GM23248 (cell line): ENCODE results near the gene C11orf98. TPM values are rescaled to one million over a fixed set of nuclear protein-coding genes. Genes with fewer than 3 reads are reported as not detected.
"Not testable (repeated sequence)": the region's sequence is repeated elsewhere in the genome, so short reads cannot be mapped to it uniquely, and the experiment has no call there.

ENCODE experiments used
- DNase-seq: peaks from one replicate; pipeline ENCODE4 v3.0.0-alpha.2; 2015
- H2AFZ ChIP-seq: fragments of 200-600 bp; sonication (generic); 2 replicates; pipeline ENCODE4 v1.6.1; 2016; ENCODE audit warnings: antibody characterized with exemption
- H3F3A ChIP-seq: fragments of 200-600 bp; sonication (generic); 2 replicates; pipeline ENCODE4 v1.6.1; 2016; ENCODE audit warnings: mild to moderate bottlenecking, antibody characterized with exemption, mixed run types; ENCODE audit not compliant: insufficient read depth
- H3K27ac ChIP-seq: fragments of 200-600 bp; sonication (generic); 2 replicates; pipeline ENCODE4 v1.5.1; 2016; ENCODE audit warnings: mild to moderate bottlenecking
- H3K27me3 ChIP-seq: fragments of 200-600 bp; sonication (generic); replicated peaks from 2 replicates; pipeline ENCODE4 v1.6.1; 2016; ENCODE audit warnings: mild to moderate bottlenecking; ENCODE audit not compliant: insufficient read depth
- H3K36me3 ChIP-seq: fragments of 200-600 bp; sonication (generic); 2 replicates; pipeline ENCODE4 v1.6.1; 2016; ENCODE audit warnings: low read depth, mild to moderate bottlenecking
- H3K4me1 ChIP-seq: fragments of 200-600 bp; sonication (generic); 2 replicates; pipeline ENCODE4 v1.6.1; 2016; ENCODE audit warnings: mild to moderate bottlenecking; ENCODE audit not compliant: insufficient read depth
- H3K4me2 ChIP-seq: fragments of 200-600 bp; sonication (generic); one replicate; pipeline ENCODE4 v1.6.1; 2016; ENCODE audit warnings: mild to moderate bottlenecking; ENCODE audit not compliant: unreplicated experiment
- H3K4me3 ChIP-seq: fragments of 200-600 bp; sonication (generic); 2 replicates; pipeline ENCODE4 v1.5.1; 2016; ENCODE audit warnings: mild to moderate bottlenecking
- H3K79me2 ChIP-seq: fragments of 200-600 bp; sonication (generic); 2 replicates; pipeline ENCODE4 v1.6.1; 2016; ENCODE audit warnings: mild to moderate bottlenecking; ENCODE audit not compliant: insufficient read depth
- H3K9ac ChIP-seq: fragments of 200-600 bp; sonication (generic); 2 replicates; pipeline ENCODE4 v1.6.1; 2016; ENCODE audit warnings: mild to moderate bottlenecking
- H3K9me2 ChIP-seq: fragments of 200-600 bp; sonication (generic); 2 replicates; pipeline ENCODE4 v1.6.1; 2016; ENCODE audit warnings: mixed run types, mild to moderate bottlenecking, moderate library complexity; ENCODE audit not compliant: insufficient read depth
- H3K9me3 ChIP-seq: fragments of 200-600 bp; sonication (generic); one replicate; pipeline ENCODE4 v1.6.1; 2017; ENCODE audit warnings: low read depth
- H4K20me1 ChIP-seq: fragments of 200-600 bp; sonication (generic); 2 replicates; pipeline ENCODE4 v1.6.0; 2016; ENCODE audit not compliant: insufficient read depth
- EZH2 ChIP-seq: fragments of 200-600 bp; sonication (generic); IDR thresholded peaks from 2 replicates; pipeline ENCODE4 v1.6.1; 2018; ENCODE audit warnings: antibody characterized with exemption, mild to moderate bottlenecking; ENCODE audit not compliant: insufficient read depth, poor library complexity, severe bottlenecking
- EZH2phosphoT487 ChIP-seq: fragments of 200-600 bp; sonication (generic); IDR thresholded peaks from 2 replicates; pipeline ENCODE4 v1.6.1; 2018; ENCODE audit warnings: antibody characterized with exemption, moderate library complexity, mild to moderate bottlenecking, low read depth; ENCODE audit not compliant: insufficient read depth
- whole genome bisulfite sequencing, 2 experiments: methylation state at CpG; one replicate each; pipeline ENCODE4 v1.1.6; 2015 to 2017; ENCODE audit warnings: low lambda C conversion rate in 2 of 2, low coverage in 1 of 2; ENCODE audit errors: missing lambda C conversion rate in 2 of 2; 5-methylcytosine and 5-hydroxymethylcytosine counted together
- in situ Hi-C: fragments of 300-500 bp; cut with MboI; formaldehyde crosslinking; loops from 2 replicates; pipeline ENCODE4 v1.15.0; 2020
- polyA plus RNA-seq: library from polyadenylated mRNA; unstranded; fragments of >200 nt; fragmentation: Nextera tagmentation; extraction: Ambion mirVana; gene quantifications from 2 replicates; pipeline ENCODE4 v1.2.1, GENCODE V29; 2016
- total RNA-seq: library from RNA; depleted of rRNA; stranded (reverse); fragments of >200 nt; shearing (Covaris generic); gene quantifications from 2 replicates; pipeline ENCODE4 v1.2.3, GENCODE V29; 2014

Gene C11orf98
- total and polyA plus RNA-seq, 2 experiments from 2014 or later: 24.2 to 76.8 TPM

GRCh38 chr11:62622476-62623089 lies 42.4 kb downstream of the C11orf98 start:
- Histone ChIP-seq H3K4me1 (peaks cover 18% of the 10 kb centered on the region), H3K36me3 (peaks cover 18% of the 10 kb centered on the region; the same call in 1 of the 2 replicates), H3K9me2 (no peaks in the 10 kb centered on the region), H3K9me3 (no peaks in the 10 kb centered on the region), H4K20me1 (no peaks in the 10 kb centered on the region), H3K4me2 (peak overlapping the region; percentile 40), H3K9ac (peak overlapping the region; percentile 81), H3K79me2 (peaks cover 29% of the 10 kb centered on the region), H3K27me3 (no peaks in the 10 kb centered on the region), H3F3A (peaks cover 62% of the 10 kb centered on the region), H2AFZ (peak overlapping the region; percentile 57), H3K27ac (peak overlapping the region; percentile 98), H3K4me3 (peak overlapping the region; percentile 90)
- DNase-seq: no peak
- WGBS, 2 experiments: 77 to 80% methylated on average over 7 of the region's 7 CpGs
- TF ChIP-seq EZH2phosphoT487: no peak
- TF ChIP-seq EZH2: no peak
- in situ Hi-C loops: no loop called here

- peaks cover 18% of the 10 kb centered on the region for H3K4me1 ChIP-seq
- WGBS, 2 experiments: 2 to 3% methylated on average over 58 to 65 of the region's 77 CpGs
- peaks cover 57% of the 10 kb centered on the region for H3F3A ChIP-seq
- H3K27ac ChIP-seq: peak within 1 kb of the TSS; percentile 98
- TF ChIP-seq EZH2phosphoT487 (no peak), EZH2 (no peak)
- no peaks in the 10 kb centered on the region for H3K27me3 ChIP-seq
- in situ Hi-C loops: no loop called here
- H3K36me3 ChIP-seq: peaks cover 12% of the 10 kb centered on the region; the same call in 1 of the 2 replicates
- DNase-seq: peak; percentile 99
- H3K9me3 ChIP-seq: no peaks in the 10 kb centered on the region
- H3K79me2 ChIP-seq: peaks cover 29% of the 10 kb centered on the region
- peak within 1 kb of the TSS; percentile 90 for H3K4me3 ChIP-seq
- H2AFZ ChIP-seq: peak within 1 kb of the TSS; percentile 84
- H3K9ac ChIP-seq: peak within 1 kb of the TSS; percentile 81
- no peaks in the 10 kb centered on the region for H4K20me1 ChIP-seq
- H3K9me2 ChIP-seq: no peaks in the 10 kb centered on the region
- peak within 1 kb of the TSS; percentile 90 for H3K4me2 ChIP-seq
Measured at GRCh38 chr11:62621567-62622470, 43.2 kb downstream of the C11orf98 start, which contains the start of gene B3GAT3. Gene B3GAT3 (minus strand): TSS chr11:62621986. CDS start chr11:62621947, 39 bp downstream.

GRCh38 chr11:62621027-62621566 lies 43.9 kb downstream of the C11orf98 start:
- peaks cover 18% of the 10 kb centered on the region for H3K4me1 ChIP-seq
- 28% methylated on average over 8 of the region's 8 CpGs for WGBS, 2 experiments

GRCh38 chr11:62616957-62617356 lies 48.1 kb downstream of the C11orf98 start:
- peaks cover 14% of the 10 kb centered on the region; the same call in 1 of the 2 replicates for H3K4me1 ChIP-seq
- H3F3A ChIP-seq: peaks cover 20% of the 10 kb centered on the region
- WGBS, 2 experiments: 91 to 93% methylated on average over 13 to 14 of the region's 14 CpGs
- H3K27me3 ChIP-seq, H3K9me3 ChIP-seq, H3K9me2 ChIP-seq, H2AFZ ChIP-seq, H3K4me3 ChIP-seq, H3K36me3 ChIP-seq, H3K27ac ChIP-seq, H4K20me1 ChIP-seq, H3K9ac ChIP-seq, in situ Hi-C loops, DNase-seq, H3K4me2 ChIP-seq: not testable (repeated sequence)
- H3K79me2 ChIP-seq: peaks cover 29% of the 10 kb centered on the region

More at GRCh38 chr11:62621027-62621566, 43.9 kb downstream of the C11orf98 start:
- Histone ChIP-seq H3K4me3 (peak overlapping the region; percentile 90), H2AFZ (peak overlapping the region; percentile 84), H3K27me3 (no peaks in the 10 kb centered on the region), H3K9me2 (no peaks in the 10 kb centered on the region), H3K4me2 (peak overlapping the region; percentile 90), H4K20me1 (no peaks in the 10 kb centered on the region), H3K9ac (peak overlapping the region; percentile 81), H3F3A (peaks cover 50% of the 10 kb centered on the region), H3K36me3 (peaks cover 6% of the 10 kb centered on the region; the same call in 1 of the 2 replicates), H3K79me2 (peaks cover 29% of the 10 kb centered on the region), H3K9me3 (no peaks in the 10 kb centered on the region), H3K27ac (peak overlapping the region; percentile 98)
- TF ChIP-seq EZH2phosphoT487: no peak
- no peak for TF ChIP-seq EZH2
- no peak for DNase-seq
- in situ Hi-C loops: no loop called here
